K562 (cell line): ENCODE measurements around the gene COL4A1. TPM values are rescaled to one million over a fixed set of nuclear protein-coding genes. Genes with fewer than 3 reads are reported as not detected.

Experiments used
- ATAC-seq: fragments of 200-7000 bp; cut with Tn5 transposase; 3 replicates; pipeline ENCODE4 v1.9.1; 2020; ENCODE audit warnings: moderate library complexity
- BruUV-seq: library from RNA; stranded (reverse); fragments of 400-500 nt; replicated peaks from 2 replicates; lab custom pipeline; 2021; lab: Mats Ljungman, UMichigan
- CTCF ChIA-PET: fragments of 300-600 bp; formaldehyde crosslinking; extraction: SDS; loops from one replicate; lab custom pipeline; 2021; ENCODE audit warnings: low intra/inter-chr PET ratio; lab: Yijun Ruan, JAX
- POLR2A ChIA-PET: fragments of 300-600, 350-650 bp; sonication (Branson Sonifier 250); formaldehyde crosslinking; extraction: SDS; loops from one replicate; lab custom pipeline; 2021; ENCODE audit warnings: antibody characterized with exemption, inconsistent platforms; lab: Yijun Ruan, JAX
- DNase-seq, 4 experiments: peaks; one replicate each; pipeline versions ENCODE4 v3.0.0 to v3.0.0-alpha.2; 2011 to 2018; ENCODE audit warnings: low spot score in 3 of 4, mixed read lengths in 3 of 4; ENCODE audit errors: extremely low read depth in 1 of 4
- FAIRE-seq: peaks from 2 replicates; lab custom pipeline; 2011; peaks lifted over from hg19 to GRCh38; lab: Jason Lieb, UNC
- H2AFZ ChIP-seq: 2 replicates; pipeline ENCODE4 v1.6.0; 2011; ENCODE audit warnings: low read depth, low read length, control low read depth, inconsistent platforms
- H3K27ac ChIP-seq: fragments of 200-600 bp; 3 replicates; pipeline ENCODE4 v1.8.0; 2011; ENCODE audit warnings: low read depth, mild to moderate bottlenecking, control low read depth, inconsistent platforms, low read length, moderate library complexity, mixed read lengths; ENCODE audit errors: extremely low read depth
- H3K27me3 ChIP-seq, 2 experiments: fragments of 300-600 bp in 1 of 2; 2 replicates in 1 of 2; 3 replicates in 1 of 2; pipeline versions ENCODE4 v1.6.0 to v1.8.0; 2011; ENCODE audit warnings: inconsistent platforms in 2 of 2, low read length in 2 of 2, mild to moderate bottlenecking in 1 of 2, mixed read lengths in 1 of 2, moderate library complexity in 1 of 2; ENCODE audit not compliant: control insufficient read depth in 2 of 2, insufficient read depth in 2 of 2
- H3K36me3 ChIP-seq: fragments of 300-600 bp; 3 replicates; pipeline ENCODE4 v1.8.0; 2011; ENCODE audit warnings: mild to moderate bottlenecking, low read length, inconsistent platforms; ENCODE audit not compliant: control insufficient read depth, insufficient read depth
- H3K4me1 ChIP-seq, 2 experiments: fragments of 200-600 bp in 1 of 2; replicated peaks in 1 of 2; 2 replicates in 1 of 2; 3 replicates in 1 of 2; pipeline versions ENCODE4 v1.5.1 to v1.8.0; 2011; ENCODE audit warnings: inconsistent platforms in 2 of 2, low read length in 2 of 2, mild to moderate bottlenecking in 1 of 2, mixed read lengths in 1 of 2, moderate library complexity in 1 of 2; ENCODE audit not compliant: control insufficient read depth in 2 of 2, insufficient read depth in 2 of 2
- H3K4me2 ChIP-seq: 2 replicates; pipeline ENCODE4 v1.6.1; 2011; ENCODE audit warnings: low read length, control low read depth, inconsistent platforms, mixed read lengths; ENCODE audit not compliant: insufficient read depth
- H3K4me3 ChIP-seq: fragments of 200-600 bp; sonication (generic), shearing (Covaris generic); 2 replicates; pipeline ENCODE4 v1.5.1; 2016; ENCODE audit warnings: control low read depth, inconsistent platforms
- H3K79me2 ChIP-seq: fragments of 200-600 bp; 3 replicates; pipeline ENCODE4 v1.8.0; 2011; ENCODE audit warnings: low read length, inconsistent platforms; ENCODE audit not compliant: control insufficient read depth, insufficient read depth
- H3K9ac ChIP-seq, 2 experiments: 2 replicates each; pipeline versions ENCODE4 v1.6.0 to v1.6.1; 2011; ENCODE audit warnings: low read depth in 2 of 2, low read length in 2 of 2, control low read depth in 1 of 2, inconsistent platforms in 1 of 2, mild to moderate bottlenecking in 1 of 2, mixed read lengths in 1 of 2; ENCODE audit not compliant: insufficient read depth in 1 of 2
- H3K9me1 ChIP-seq: one replicate; pipeline ENCODE4 v1.6.0; 2011; ENCODE audit warnings: inconsistent platforms, mild to moderate bottlenecking, low read length, moderate library complexity; ENCODE audit not compliant: control insufficient read depth, insufficient read depth
- H3K9me3 ChIP-seq: replicated peaks from 2 replicates; pipeline ENCODE4 v1.5.1; 2011; ENCODE audit warnings: low read depth, low read length, inconsistent platforms; ENCODE audit not compliant: control insufficient read depth, insufficient read depth
- H4K20me1 ChIP-seq: replicated peaks from 2 replicates; pipeline ENCODE4 v1.6.1; 2011; ENCODE audit warnings: low read length, inconsistent platforms, mixed read lengths; ENCODE audit not compliant: control insufficient read depth, insufficient read depth
- ATF1 ChIP-seq, 2 experiments: fragments of 450-650 bp in 1 of 2; IDR thresholded peaks; 2 replicates each; pipeline ENCODE4 v1.6.1; 2016; ENCODE audit warnings: missing compliant biosample characterization in 1 of 2, missing genetic modification characterization in 1 of 2
- KLF13 ChIP-seq: fragments of 450-650 bp; IDR thresholded peaks from 2 replicates; pipeline ENCODE4 v1.6.1; 2016; ENCODE audit warnings: missing genetic modification characterization, low read depth, mild to moderate bottlenecking, missing compliant biosample characterization, moderate library complexity, borderline replicate concordance
- MYBL2 ChIP-seq, 2 experiments: fragments of 450-650 bp in 1 of 2; sonication (generic) in 1 of 2; formaldehyde crosslinking in 1 of 2; IDR thresholded peaks; 2 replicates each; pipeline versions ENCODE4 v1.6.1 to v1.8.1; 2017 to 2022; ENCODE audit warnings: borderline replicate concordance in 1 of 2, inconsistent platforms in 1 of 2, low read depth in 1 of 2, mild to moderate bottlenecking in 1 of 2, missing genetic modification reagents in 1 of 2, moderate library complexity in 1 of 2
- POLR3A ChIP-seq: IDR thresholded peaks from 2 replicates; pipeline ENCODE4 v1.6.1; 2011; ENCODE audit warnings: borderline replicate concordance, mild to moderate bottlenecking, moderate library complexity; ENCODE audit not compliant: insufficient read length, insufficient read depth; ENCODE audit errors: extremely low read depth
- SOX6 ChIP-seq: fragments of 450-650 bp; IDR thresholded peaks from 2 replicates; pipeline ENCODE4 v1.6.1; 2014; ENCODE audit warnings: mild to moderate bottlenecking
- SREBF2 ChIP-seq: sonication (generic); formaldehyde crosslinking; IDR thresholded peaks from 2 replicates; pipeline ENCODE4 v1.4.0; 2020; ENCODE audit warnings: mild to moderate bottlenecking, missing genetic modification reagents
- ZNF668 ChIP-seq: fragments of 250-450 bp; sonication (Bioruptor Pico); IDR thresholded peaks from 2 replicates; pipeline ENCODE4 v1.8.0; 2022; ENCODE audit warnings: mild to moderate bottlenecking, inconsistent platforms
- ZNF764 ChIP-seq: fragments of 250-450 bp; sonication (Bioruptor Pico); IDR thresholded peaks from 2 replicates; pipeline ENCODE4 v1.4.0; 2020; ENCODE audit warnings: low read depth, mild to moderate bottlenecking, moderate library complexity
- WGBS: fragments of 100-300 bp; shearing (Covaris generic); methylation state at CpG from one replicate; pipeline ENCODE4 v1.1.6; 2016; ENCODE audit warnings: low coverage, mixed read lengths; ENCODE audit not compliant: insufficient coverage; ENCODE audit errors: missing lambda C conversion rate; 5-methylcytosine and 5-hydroxymethylcytosine counted together
- in situ Hi-C: fragments of 300-500 bp; cut with MboI; formaldehyde crosslinking; loops from 4 replicates; pipeline ENCODE4 v1.15.0; 2018; ENCODE audit warnings: inconsistent platforms, mixed read lengths
- intact Hi-C: fragments of 100-400 bp; cut with micrococcal nuclease; formaldehyde crosslinking; loops from 2 replicates; pipeline ENCODE4 v1.14.2; 2022
- polyA plus RNA-seq, 8 experiments: library from polyadenylated mRNA; depleted of rRNA in 4 of 8; stranded (reverse) in 5 of 8; unstranded in 3 of 8; fragments of >200 nt; fragmentation: Nextera tagmentation in 2 of 8; fragmentation: Illumina TruSeq in 1 of 8; extraction: Ambion mirVana in 2 of 8; extraction: Trizol in 1 of 8; gene quantifications; 2 replicates each; pipeline versions ENCODE4 v1.2.1 to v1.2.3, GENCODE V29; 2011 to 2014; ENCODE audit warnings: inconsistent platforms in 1 of 8, missing spikeins in 1 of 8
- total RNA-seq, 7 experiments: library from RNA; depleted of rRNA in 6 of 7; stranded (reverse); fragments of >200 nt in 6 of 7; fragmentation: Illumina TruSeq in 2 of 7; extraction: Trizol in 2 of 7; gene quantifications; 2 replicates each; pipeline versions ENCODE4 v1.2.1 to v1.2.3, GENCODE V29; 2011 to 2021; ENCODE audit warnings: low replicate concordance in 1 of 7

COL4A1 gene
- total and polyA plus RNA-seq, 9 of the 15 experiments (the other 6 are each of a cell fraction or from before 2014, with no cell fraction given) = 0.35 TPM; not detected in 8

DNA sequence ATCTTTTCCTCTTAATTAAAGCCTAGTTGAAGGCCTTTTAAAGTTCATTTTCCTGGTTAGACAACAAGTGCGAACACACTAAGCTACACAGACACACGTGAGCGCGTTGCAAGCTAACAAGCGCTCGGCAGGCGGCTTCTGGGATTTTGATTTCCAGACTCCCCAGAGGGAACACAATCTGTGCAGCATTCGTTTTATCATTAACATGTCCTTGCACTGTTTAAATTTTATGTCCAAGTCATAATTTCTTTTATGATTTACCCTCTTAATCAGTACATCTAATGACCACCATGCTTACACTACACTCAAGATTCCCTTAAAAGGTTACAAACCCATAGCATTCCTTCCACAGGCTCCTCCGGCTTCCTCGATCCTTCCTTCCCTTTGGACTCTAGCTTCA is 16.8 kb downstream of the COL4A1 start:
- ChIA-PET CTCF (no interaction called here), POLR2A (no interaction called here)
- H2AFZ ChIP-seq = no peak overlapping the region
- H3K4me2 ChIP-seq = no peak overlapping the region
- BruUV-seq = no TSS peak
- in situ Hi-C loops = no loop called here
- H3K27me3 ChIP-seq = peaks cover 0 to 11% of the 10 kb centered on the region in 2 experiments; a peak in 3 of 5 replicates
- WGBS = 1% methylated on average over 10 of the region's 10 CpGs
- intact Hi-C loops = no loop called here
- no peak for DNase-seq
- TF ChIP-seq KLF13 (tag) (no peak), SOX6 (no peak), POLR3A (no peak), ZNF668 (CRISPR knock-in tag) (no peak), SREBF2 (CRISPR knock-in tag) (no peak), ZNF764 (CRISPR knock-in tag) (no peak), MYBL2 (IDR thresholded peaks at IDR 0.05; ENCODE audit: low read depth) (no peak), MYBL2 (CRISPR knock-in tag; IDR thresholded peaks at IDR 0.05; ENCODE audit: borderline replicate concordance) (no peak), ATF1 (CRISPR knock-in tag; IDR thresholded peaks at IDR 0.05) (no peak), ATF1 (tag; IDR thresholded peaks at IDR 0.05) (no peak)
- no peak for ATAC-seq
- H3K36me3 ChIP-seq = no peaks in the 10 kb centered on the region
- H3K9me3 ChIP-seq = no peaks in the 10 kb centered on the region
- no peaks in the 10 kb centered on the region for H4K20me1 ChIP-seq
- H3K27ac ChIP-seq = no peak overlapping the region
- H3K9me1 ChIP-seq = no peaks in the 10 kb centered on the region
- H3K4me1 ChIP-seq = no peaks in the 10 kb centered on the region
- H3K4me3 ChIP-seq = no peak overlapping the region
- no peaks in the 10 kb centered on the region for H3K79me2 ChIP-seq
- H3K9ac ChIP-seq = no peak overlapping the region
- no peak for FAIRE-seq
